Esophagus muscularis mucosa (tissue), 4 donors: ENCODE measurements around the gene COL5A1. TPM values are rescaled to one million over a fixed set of nuclear protein-coding genes. Genes with fewer than 3 reads are reported as not detected.

ENCODE experiments used
- DNase-seq: peaks from one replicate; pipeline ENCODE4 v3.0.0-alpha.2; 2017; ENCODE audit errors: extremely low spot score
- H3K27ac ChIP-seq, 4 donors: fragments of 200-600 bp; sonication (generic); replicated peaks in 1 of 4; 1 replicate in 3 of 4; 2 replicates in 1 of 4; pipeline ENCODE4 v1.5.1; 2016 to 2019; ENCODE audit warnings: mild to moderate bottlenecking in 1 of 4
- H3K27me3 ChIP-seq, 4 donors: fragments of 200-600 bp; sonication (generic); one replicate each; pipeline versions ENCODE4 v1.5.1 to v1.6.0; 2016 to 2019
- H3K36me3 ChIP-seq, 4 donors: fragments of 200-600 bp; sonication (generic); one replicate each; pipeline ENCODE4 v1.5.1; 2016 to 2019
- H3K4me1 ChIP-seq, 4 donors: fragments of 200-600 bp; sonication (generic); one replicate each; pipeline ENCODE4 v1.5.1; 2016 to 2019
- H3K4me3 ChIP-seq, 4 donors: fragments of 200-600 bp; sonication (generic); 1 replicate in 2 of 4; 2 replicates in 2 of 4; pipeline ENCODE4 v1.5.1; 2016 to 2019; ENCODE audit warnings: mild to moderate bottlenecking in 4 of 4, moderate library complexity in 1 of 4
- H3K9me3 ChIP-seq, 4 donors: fragments of 200-600 bp; sonication (generic); 1 replicate in 3 of 4; 2 replicates in 1 of 4; pipeline ENCODE4 v1.5.1; 2016 to 2019
- EP300 ChIP-seq: sonication (generic); formaldehyde crosslinking; IDR thresholded peaks from one replicate; pipeline ENCODE4 v1.6.1; 2017; ENCODE audit warnings: antibody characterized with exemption
- POLR2A ChIP-seq: fragments of 450-650 bp; IDR thresholded peaks from one replicate; pipeline ENCODE4 v1.6.1; 2017; ENCODE audit warnings: antibody characterized with exemption, moderate library complexity, mild to moderate bottlenecking, low read depth
- POLR2AphosphoS5 ChIP-seq, 2 donors: sonication (generic); formaldehyde crosslinking; IDR thresholded peaks; one replicate each; pipeline ENCODE4 v1.6.1; 2017; ENCODE audit warnings: antibody characterized with exemption in 2 of 2
- WGBS: methylation state at CpG from one replicate; pipeline ENCODE4 v1.1.5; 2018; 5-methylcytosine and 5-hydroxymethylcytosine counted together
- intact Hi-C: fragments of 100-400 bp; cut with DNase I; formaldehyde crosslinking; loops from one replicate; pipeline ENCODE4 v1.15.1; 2023
- small RNA-seq, 3 donors: library from RNA; depleted of rRNA; stranded (forward); fragments of <200 nt; gene quantifications; one replicate each; pipeline ENCODE3, GENCODE V24; 2016
- total RNA-seq, 4 donors: library from RNA; depleted of rRNA; stranded (reverse); fragments of >200 nt; gene quantifications; one replicate each; pipeline versions ENCODE4 v1.1.0 to v1.2.1, GENCODE V29; 2016
- TF ChIP-seq, protein P1 (sequence below), 3 experiments: fragments of 200-600 bp in 2 of 3; fragments of 450-650 bp in 1 of 3; sonication (generic) in 2 of 3; IDR thresholded peaks; one replicate each; pipeline ENCODE4 v1.5.1; 2017 to 2019; ENCODE audit warnings: antibody characterized with exemption in 3 of 3, mild to moderate bottlenecking in 2 of 3, moderate library complexity in 1 of 3

Gene COL5A1
- total RNA-seq, 4 donors from 2014 or later: 36.0 to 89.5 (median 56.4) TPM

GRCh38 chr9:134890155-134890495, 248.5 kb downstream of the COL5A1 start:
- no peak for DNase-seq
- 92% methylated on average over 5 of the region's 5 CpGs for WGBS
- intact Hi-C loops: no loop called here

DNA sequence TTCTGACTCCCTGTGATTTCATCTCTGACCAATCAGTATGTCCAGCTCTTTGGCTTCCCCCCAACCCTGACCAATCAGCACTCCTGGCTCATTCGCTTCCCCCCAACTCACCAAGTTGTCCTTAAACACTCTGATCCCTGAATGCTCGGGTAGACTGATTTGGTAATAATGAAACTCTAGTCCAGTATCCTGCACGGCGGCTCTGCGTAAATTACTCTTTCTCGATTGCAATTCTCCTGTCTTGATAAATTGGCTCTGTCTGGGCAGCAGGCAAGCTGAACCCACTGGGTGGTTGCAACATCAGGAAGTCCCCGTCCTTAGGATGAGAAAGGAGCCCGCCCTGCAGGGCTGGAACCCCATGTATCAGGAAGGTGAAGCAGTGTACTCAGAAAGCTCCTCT, 249.4 kb downstream of the COL5A1 start:
- no peak for TF ChIP-seq POLR2A
- TF ChIP-seq POLR2AphosphoS5 (IDR thresholded peaks at IDR 0.05): no peak
- TF ChIP-seq, protein P1, sequence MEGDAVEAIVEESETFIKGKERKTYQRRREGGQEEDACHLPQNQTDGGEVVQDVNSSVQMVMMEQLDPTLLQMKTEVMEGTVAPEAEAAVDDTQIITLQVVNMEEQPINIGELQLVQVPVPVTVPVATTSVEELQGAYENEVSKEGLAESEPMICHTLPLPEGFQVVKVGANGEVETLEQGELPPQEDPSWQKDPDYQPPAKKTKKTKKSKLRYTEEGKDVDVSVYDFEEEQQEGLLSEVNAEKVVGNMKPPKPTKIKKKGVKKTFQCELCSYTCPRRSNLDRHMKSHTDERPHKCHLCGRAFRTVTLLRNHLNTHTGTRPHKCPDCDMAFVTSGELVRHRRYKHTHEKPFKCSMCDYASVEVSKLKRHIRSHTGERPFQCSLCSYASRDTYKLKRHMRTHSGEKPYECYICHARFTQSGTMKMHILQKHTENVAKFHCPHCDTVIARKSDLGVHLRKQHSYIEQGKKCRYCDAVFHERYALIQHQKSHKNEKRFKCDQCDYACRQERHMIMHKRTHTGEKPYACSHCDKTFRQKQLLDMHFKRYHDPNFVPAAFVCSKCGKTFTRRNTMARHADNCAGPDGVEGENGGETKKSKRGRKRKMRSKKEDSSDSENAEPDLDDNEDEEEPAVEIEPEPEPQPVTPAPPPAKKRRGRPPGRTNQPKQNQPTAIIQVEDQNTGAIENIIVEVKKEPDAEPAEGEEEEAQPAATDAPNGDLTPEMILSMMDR (IDR thresholded peaks at IDR 0.05): no peak
- Histone ChIP-seq H3K4me3 (no peak overlapping the region), H3K27ac (no peak overlapping the region), H3K4me1 (peaks cover 12 to 20% (median 16%) of the 10 kb centered on the region in 4 donors), H3K27me3 (peaks cover 0 to 19% (median 0%) of the 10 kb centered on the region in 4 donors), H3K36me3 (no peaks in the 10 kb centered on the region), H3K9me3 (peaks cover 0 to 9% (median 0%) of the 10 kb centered on the region in 4 donors)
- 83% methylated on average over 8 of the region's 8 CpGs for WGBS
- intact Hi-C loops: no loop called here
- peak; percentile 91 for DNase-seq

More at GRCh38 chr9:134890155-134890495, 248.5 kb downstream of the COL5A1 start:
- TF ChIP-seq EP300 (no peak), POLR2A (no peak), POLR2AphosphoS5 (IDR thresholded peaks at IDR 0.05) (no peak)
- TF ChIP-seq, protein P1 (IDR thresholded peaks at IDR 0.05): no peak
- Histone ChIP-seq H3K4me1 (peaks cover 3 to 10% (median 6%) of the 10 kb centered on the region in 4 donors), H3K27me3 (peaks cover 0 to 26% (median 0%) of the 10 kb centered on the region in 4 donors), H3K9me3 (peaks cover 0 to 7% (median 0%) of the 10 kb centered on the region in 4 donors), H3K4me3 (no peak overlapping the region), H3K36me3 (no peaks in the 10 kb centered on the region), H3K27ac (no peak overlapping the region)

- WGBS: 85% methylated on average over 5 of the region's 5 CpGs
- no peak for TF ChIP-seq EP300
- no peak for TF ChIP-seq POLR2A
- no peak for TF ChIP-seq POLR2AphosphoS5 (IDR thresholded peaks at IDR 0.05)
- TF ChIP-seq, protein P1 (IDR thresholded peaks at IDR 0.05): no peak
- Histone ChIP-seq H3K9me3 (peaks cover 0 to 9% (median 0%) of the 10 kb centered on the region in 4 donors), H3K27ac (no peak overlapping the region), H3K4me3 (no peak overlapping the region), H3K4me1 (peaks cover 19 to 26% (median 22%) of the 10 kb centered on the region in 4 donors), H3K27me3 (peaks cover 0 to 12% (median 0%) of the 10 kb centered on the region in 4 donors), H3K36me3 (no peaks in the 10 kb centered on the region)
- intact Hi-C loops: no loop called here
- no peak for DNase-seq
Observed at GRCh38 chr9:134891713-134892112, 250.1 kb downstream of the COL5A1 start.

GRCh38 chr9:134892221-134892620, 250.6 kb downstream of the COL5A1 start:
- Histone ChIP-seq H3K36me3 (no peaks in the 10 kb centered on the region), H3K27ac (no peak overlapping the region), H3K27me3 (peaks cover 0 to 12% (median 0%) of the 10 kb centered on the region in 4 donors), H3K9me3 (peaks cover 0 to 9% (median 0%) of the 10 kb centered on the region in 4 donors), H3K4me3 (no peak overlapping the region), H3K4me1 (peaks cover 24 to 31% (median 27%) of the 10 kb centered on the region in 4 donors)
- intact Hi-C loops: no loop called here
- DNase-seq: peak; percentile 80
- TF ChIP-seq, protein P1 (IDR thresholded peaks at IDR 0.05): no peak
- TF ChIP-seq POLR2A (no peak), POLR2AphosphoS5 (IDR thresholded peaks at IDR 0.05) (no peak), EP300 (no peak)
- 100% methylated on average over 5 of the region's 6 CpGs for WGBS

DNA sequence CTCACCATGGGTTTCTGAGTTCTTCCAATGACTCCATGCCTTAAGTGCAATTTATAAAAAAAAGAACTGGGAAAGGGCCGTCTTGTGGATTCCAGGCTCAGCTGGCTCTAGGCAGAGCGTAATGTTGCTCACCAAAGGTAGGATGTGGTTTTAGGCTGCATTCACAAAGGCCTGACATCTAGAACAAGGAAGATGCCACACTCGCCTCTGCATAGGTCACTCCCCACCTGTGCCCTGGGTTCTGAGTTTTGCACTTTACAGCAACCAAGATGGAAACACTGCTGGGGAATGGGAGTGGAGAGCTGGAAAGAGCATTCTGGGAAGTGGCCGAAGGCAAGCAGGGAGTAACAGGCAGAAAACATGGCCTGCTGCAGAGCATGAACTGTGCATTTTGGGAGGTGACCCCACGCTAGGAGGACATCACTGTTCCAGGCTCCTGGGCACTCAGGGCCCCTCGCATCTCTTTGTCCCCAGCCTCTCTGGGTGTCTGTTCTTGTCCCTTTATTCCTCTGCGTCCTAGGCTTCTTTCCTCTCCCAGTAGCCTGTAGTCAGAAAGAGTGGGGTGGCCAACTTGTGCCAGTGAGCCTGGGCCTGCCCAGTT, 251.3 kb downstream of the COL5A1 start:
- Histone ChIP-seq H3K27ac (no peak overlapping the region), H3K27me3 (peaks cover 0 to 11% (median 0%) of the 10 kb centered on the region in 4 donors), H3K4me1 (peaks cover 29 to 38% (median 32%) of the 10 kb centered on the region in 4 donors), H3K4me3 (no peak overlapping the region), H3K9me3 (peaks cover 0 to 9% (median 0%) of the 10 kb centered on the region in 4 donors), H3K36me3 (no peaks in the 10 kb centered on the region)
- DNase-seq: peak; percentile 55
- TF ChIP-seq EP300: no peak
- intact Hi-C loops: no loop called here
- WGBS: 81% methylated on average over 7 of the region's 7 CpGs

Small RNA genes within 50 kb of the gene (small RNA-seq; reads per million reads assigned to genes)
- gene AL603650.1: 0 reads per million in 3 donors
- gene MIR3689A: 0 reads per million in 3 donors
- 0 reads per million in 3 donors for gene MIR3689B
- 0 reads per million in 3 donors for gene MIR3689C
- gene MIR3689D1: 0 reads per million in 3 donors
- 0 reads per million in 3 donors for gene MIR3689D2
- gene MIR3689E: 0 reads per million in 3 donors
- gene MIR3689F: 0 reads per million in 3 donors

Other genes starting within 250 kb of the COL5A1 start
- gene FCN2, start 239.0 kb downstream of the COL5A1 start, total RNA-seq: not detected